Activated naive CD4-positive, alpha-beta T cell treated with Interleukin-2 at 50 U/mL for 16 hours (primary cell): ENCODE measurements around the gene DTX3.

ENCODE experiments used
- DNase-seq: peaks from one replicate; pipeline ENCODE4 v3.0.0-alpha.2; 2020

Gene DTX3

DNA sequence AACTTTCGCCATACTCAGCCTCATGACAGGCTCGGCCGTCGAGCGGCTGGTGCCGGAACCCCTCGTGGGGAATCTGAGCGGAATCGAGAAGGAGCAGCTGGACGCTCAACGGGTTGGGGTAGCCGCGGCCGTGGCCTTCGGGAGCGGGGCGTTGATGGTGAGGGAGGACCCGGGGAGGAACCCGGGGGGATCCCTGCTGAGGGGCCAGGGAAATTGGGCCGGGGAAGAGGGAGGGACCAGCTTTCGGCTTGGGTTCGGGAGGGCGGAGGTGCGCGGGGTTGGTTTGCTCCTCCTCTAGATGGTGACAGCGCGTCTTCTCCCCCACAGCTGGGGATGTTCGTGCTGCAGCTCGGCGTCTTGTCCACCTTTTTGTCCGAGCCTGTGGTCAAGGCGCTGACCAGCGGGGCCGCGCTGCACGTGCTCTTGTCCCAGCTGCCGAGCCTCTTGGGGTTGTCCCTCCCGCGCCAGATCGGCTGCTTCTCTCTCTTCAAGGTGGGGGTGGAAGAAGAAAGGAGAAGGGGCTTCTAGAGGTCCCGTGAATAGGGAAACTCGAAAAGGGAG, 16.4 kb downstream of the DTX3 start:
- peak; percentile 26 for DNase-seq

DNA sequence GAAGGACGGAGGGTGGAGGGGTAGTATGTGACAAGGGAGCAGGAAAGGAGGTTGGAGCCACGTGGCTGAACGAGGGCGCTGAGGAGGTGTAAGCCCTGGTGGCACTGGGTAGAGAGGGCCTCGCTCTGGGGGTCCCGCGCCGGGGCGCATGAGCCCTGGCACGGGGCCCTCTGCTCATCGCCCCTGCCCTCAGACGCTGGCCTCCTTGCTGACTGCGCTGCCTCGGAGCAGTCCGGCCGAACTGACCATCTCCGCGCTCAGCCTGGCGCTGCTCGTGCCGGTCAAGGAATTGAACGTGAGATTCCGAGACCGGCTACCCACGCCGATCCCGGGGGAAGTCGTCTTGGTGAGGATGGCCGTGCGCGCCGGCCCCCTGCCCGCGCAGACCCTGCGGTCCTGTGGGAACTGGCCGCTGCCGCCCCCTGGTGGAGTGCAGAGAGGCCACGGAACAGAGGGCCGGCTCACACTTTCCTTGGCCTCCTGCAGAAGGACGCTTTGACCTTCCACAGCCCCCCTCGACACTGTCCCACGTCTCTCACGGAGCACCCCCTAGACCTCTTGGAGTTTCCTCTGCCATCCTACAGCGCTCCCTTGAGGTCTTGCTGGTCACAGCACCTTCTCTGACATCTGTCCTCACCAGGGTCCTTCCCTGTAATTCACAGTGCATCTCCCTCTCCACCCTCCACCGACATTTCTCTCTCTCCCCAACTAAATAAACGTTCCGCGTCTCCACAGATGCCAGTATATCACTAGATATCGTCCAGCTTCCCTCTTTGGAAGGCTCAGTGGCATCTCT, 17.1 kb downstream of the DTX3 start:
- peak; percentile 63 for DNase-seq

DNA sequence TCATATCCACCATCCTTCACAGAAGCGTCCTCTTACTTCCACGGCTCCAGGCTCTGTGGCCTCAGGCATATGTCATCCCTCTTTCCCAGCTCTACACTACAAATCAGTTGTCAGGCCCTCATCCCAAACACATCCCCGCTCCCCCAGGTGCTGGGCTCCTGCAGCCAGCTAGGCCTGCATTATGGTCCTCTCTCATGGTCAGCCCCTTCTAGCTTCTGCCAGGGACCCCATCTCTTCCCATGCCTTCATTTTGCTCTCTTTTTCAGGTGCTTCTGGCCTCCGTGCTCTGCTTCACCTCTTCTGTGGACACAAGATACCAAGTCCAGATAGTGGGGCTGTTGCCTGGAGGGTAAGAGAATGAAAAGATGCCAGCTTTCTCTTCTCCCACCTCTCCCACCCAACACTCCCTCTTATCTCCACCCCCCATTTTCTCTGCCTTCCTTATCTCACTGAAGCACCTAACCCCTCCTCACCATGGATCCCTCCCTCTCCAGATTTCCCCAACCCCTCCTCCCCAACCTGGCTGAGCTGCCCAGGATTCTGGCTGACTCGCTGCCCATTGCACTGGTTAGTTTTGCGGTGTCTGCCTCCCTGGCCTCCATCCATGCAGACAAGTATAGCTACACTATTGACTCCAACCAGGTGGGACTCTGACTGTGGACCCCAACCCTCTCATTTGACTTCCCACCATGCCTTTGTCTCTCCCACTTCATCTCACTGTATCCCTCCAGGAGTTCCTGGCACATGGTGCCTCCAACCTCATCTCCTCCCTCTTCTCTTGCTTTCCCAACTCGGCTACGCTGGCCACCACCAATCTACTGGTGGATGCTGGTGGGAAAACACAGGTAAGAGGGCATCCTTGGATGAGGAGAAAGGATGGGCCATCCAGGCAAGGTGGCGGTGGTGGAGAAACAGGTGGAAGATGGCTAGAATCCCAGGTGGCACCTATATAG, 17.9 kb downstream of the DTX3 start:
- DNase-seq: no peak

GRCh38 chr12:57623385-57623784, 18.8 kb downstream of the DTX3 start:
- no peak for DNase-seq

GRCh38 chr12:57623811-57624390, 19.3 kb downstream of the DTX3 start:
- DNase-seq: no peak

GRCh38 chr12:57624441-57625220, 20.0 kb downstream of the DTX3 start:
- DNase-seq: no peak

GRCh38 chr12:57625261-57626032, 20.8 kb downstream of the DTX3 start:
- DNase-seq: no peak

GRCh38 chr12:57626111-57626920, 21.7 kb downstream of the DTX3 start:
- DNase-seq: no peak

- DNase-seq: no peak
These were observed 22.4 kb downstream of the DTX3 start for GRCh38 chr12:57626921-57627445.

DNA sequence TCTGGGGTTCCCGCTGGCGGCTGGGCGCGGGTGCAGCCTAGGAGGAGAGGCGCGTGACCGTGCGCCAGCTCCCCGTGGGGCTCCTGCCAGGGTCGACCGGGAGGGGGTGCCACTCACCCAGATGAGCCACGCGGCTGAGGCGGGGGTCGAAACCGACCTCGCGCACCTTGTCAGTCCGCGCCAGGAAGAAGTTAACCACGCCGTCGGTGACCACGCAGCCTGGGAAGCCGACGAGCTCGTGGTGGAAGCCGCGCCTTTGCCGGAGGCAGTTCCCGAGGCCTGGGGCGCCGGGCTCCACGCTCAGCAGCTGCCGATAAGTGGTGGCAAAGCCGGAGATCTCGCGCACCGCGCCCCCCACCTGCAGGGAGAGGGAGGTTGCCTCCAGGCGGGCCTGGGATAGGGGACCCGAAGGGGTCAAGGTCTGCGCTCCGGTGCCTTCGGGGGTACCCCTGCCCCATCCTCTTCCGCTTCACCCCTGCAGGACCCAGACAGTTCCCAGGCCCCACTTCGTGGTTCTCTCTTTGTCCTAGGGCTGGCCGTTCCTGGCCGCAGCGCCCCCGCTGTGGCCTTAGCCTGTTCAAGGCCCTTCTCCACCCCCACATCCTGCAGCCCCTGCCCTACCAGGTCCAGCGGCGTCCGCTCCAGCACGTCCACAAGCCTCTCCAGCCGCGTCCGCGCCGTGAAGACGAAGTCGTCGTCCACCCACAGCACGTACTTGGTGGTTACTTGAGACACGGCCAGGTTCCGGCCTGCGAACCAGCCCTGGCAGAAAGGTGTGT, 23.1 kb downstream of the DTX3 start:
- peak; percentile 27 for DNase-seq

GRCh38 chr12:57628280-57629191, 23.9 kb downstream of the DTX3 start:
- no peak for DNase-seq

- no peak for DNase-seq
These were observed 25.4 kb downstream of the DTX3 start for GRCh38 chr12:57629897-57630471.

DNA sequence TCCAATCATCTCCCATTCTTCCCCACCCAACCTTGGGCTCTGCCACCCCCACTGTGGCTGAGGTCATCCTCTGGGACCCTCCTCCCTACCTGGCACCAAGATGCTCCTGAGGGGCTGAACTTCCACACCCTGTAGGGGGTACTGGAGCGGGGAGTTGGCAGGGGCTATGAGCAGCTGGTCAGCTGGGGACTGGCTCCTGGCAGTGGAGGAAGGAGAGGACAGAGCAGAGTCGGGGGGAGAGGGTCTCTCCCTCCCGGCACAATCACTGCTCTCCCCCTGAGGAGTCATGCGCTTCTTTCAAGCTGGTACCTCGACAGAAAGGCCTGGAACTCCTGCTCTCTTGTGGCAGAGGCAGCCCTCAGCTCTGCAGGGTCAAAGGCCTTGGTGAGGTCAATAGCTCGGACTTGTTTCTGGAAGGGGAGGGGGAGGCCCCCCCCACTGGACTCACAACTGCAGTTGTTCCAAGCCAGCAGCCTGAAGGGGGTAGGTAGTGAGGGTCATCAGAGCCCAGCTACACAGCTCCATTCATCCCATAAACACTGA, 26.3 kb downstream of the DTX3 start:
- no peak for DNase-seq

DNA sequence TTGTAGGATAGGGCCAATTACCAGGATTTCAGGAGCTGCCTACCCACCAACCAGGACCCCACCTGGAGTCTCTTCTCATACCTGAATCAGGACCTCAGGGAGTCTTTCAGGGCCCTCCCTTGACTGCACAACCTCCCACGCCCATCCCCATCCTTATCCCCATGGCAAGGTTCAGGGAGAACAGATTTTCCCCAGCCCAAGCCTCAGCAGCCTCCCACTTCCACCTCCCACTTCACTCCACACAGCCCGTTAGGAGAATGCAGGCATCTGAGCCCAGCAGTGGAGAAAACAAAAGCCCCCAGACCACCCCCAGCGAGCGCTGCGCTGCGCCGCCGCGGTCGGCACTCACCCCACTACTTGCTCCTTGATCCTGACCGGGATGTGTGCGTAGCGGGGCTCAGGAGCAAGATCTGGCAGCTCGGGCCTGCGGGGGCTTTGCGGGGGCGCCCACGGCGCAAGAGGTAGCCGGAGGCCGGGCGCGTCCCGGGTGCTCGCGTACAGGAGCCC, 27.0 kb downstream of the DTX3 start:
- DNase-seq: no peak

DNA sequence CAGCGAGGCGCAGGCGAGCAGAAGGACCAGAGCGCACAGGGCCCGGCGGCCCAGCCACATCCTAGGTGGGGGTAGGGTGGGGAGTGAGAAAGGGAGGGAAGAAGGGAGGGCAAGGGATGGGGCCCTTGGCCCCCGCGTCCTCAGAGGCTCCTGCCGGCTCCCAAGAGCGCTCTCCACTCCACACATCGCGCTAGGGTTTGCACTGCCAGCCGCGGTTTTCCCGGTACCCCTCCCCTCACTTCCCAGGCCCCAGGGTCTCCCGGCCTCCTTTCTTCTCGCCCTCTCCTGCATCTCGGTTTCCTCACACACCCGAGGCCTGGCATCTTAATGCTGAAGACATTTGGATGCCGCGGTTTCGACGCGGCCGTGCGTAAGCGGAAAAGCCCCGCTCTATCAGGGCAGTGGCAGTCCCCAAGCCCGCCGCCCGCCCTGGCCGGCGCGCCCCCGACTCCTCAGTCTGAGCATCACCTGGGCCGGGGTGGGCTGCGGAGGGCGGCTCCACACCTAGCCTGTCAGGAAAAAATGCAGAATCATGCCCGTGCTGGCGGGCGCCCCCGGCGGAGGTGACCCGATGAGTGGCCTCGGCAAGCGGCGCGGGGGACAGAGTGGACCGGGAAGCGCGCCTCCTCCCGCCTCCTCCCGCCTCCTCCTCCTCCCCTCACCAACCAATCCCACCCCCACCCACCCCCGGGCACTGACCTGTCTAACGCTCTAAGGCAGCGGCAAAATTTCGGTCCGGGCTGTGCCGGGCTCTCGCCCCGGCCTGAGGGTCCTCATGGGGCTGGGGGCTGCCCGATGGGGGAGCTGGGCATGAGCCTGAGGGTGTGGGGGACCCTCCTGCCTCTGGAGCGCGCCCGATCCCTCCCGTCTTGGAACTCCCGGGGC, 27.7 kb downstream of the DTX3 start:
- peak; percentile 22 for DNase-seq
